WI38 (cell line): ENCODE results near the gene SRP54.

Source experiments
- H3K4me3 ChIP-seq: 2 replicates; pipeline ENCODE4 v1.5.1; 2011; ENCODE audit warnings: low read depth, mild to moderate bottlenecking, control low read depth, low read length
- TF ChIP-seq, protein P1 (sequence below): IDR thresholded peaks from 2 replicates; pipeline ENCODE4 v1.5.1; 2012; ENCODE audit warnings: low read depth, mild to moderate bottlenecking, control low read depth, low read length

The SRP54 gene

DNA sequence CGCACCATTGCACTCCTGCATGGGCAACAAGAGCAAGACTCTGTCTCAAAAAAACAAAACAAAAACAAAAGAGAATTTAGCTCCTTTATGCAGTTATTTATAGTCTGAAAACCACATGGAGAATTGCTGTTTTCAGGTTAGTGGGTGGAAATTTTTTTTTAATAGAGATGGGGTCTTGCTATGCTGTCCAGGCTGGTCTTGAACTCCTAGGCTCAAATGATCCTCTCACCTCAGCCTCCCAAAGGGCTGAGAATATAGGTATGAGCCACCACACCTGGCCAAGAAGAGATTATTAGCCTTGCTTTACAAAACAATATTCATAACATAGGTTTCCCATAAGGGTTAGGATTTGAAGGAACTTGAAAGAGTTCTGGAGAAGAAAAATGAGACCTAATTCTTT lies 12.1 kb upstream of the SRP54 start:
- TF ChIP-seq, protein P1, sequence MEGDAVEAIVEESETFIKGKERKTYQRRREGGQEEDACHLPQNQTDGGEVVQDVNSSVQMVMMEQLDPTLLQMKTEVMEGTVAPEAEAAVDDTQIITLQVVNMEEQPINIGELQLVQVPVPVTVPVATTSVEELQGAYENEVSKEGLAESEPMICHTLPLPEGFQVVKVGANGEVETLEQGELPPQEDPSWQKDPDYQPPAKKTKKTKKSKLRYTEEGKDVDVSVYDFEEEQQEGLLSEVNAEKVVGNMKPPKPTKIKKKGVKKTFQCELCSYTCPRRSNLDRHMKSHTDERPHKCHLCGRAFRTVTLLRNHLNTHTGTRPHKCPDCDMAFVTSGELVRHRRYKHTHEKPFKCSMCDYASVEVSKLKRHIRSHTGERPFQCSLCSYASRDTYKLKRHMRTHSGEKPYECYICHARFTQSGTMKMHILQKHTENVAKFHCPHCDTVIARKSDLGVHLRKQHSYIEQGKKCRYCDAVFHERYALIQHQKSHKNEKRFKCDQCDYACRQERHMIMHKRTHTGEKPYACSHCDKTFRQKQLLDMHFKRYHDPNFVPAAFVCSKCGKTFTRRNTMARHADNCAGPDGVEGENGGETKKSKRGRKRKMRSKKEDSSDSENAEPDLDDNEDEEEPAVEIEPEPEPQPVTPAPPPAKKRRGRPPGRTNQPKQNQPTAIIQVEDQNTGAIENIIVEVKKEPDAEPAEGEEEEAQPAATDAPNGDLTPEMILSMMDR: no peak

DNA sequence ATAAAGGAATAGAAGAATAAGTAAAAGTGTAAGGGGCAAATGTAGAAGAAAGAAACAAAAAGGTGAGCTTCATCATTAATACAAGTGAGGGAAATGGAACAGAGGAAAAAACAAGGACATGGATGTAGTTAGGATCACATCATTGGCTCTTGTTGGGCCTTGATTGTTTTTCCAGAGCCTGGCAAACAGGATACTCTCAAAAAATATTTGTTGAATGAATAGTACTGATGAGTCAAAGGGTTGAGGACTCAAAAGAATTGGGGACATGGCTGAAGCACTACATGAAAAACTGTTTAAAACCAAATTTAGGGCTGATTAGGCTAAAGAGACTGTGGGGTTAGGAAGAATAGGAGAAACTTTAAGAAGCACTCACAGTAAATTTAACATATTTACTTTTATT lies 11.4 kb upstream of the SRP54 start:
- TF ChIP-seq, protein P1: no peak
- H3K4me3 ChIP-seq: no peak overlapping the region

More for the DNA sequence above, 12.1 kb upstream of the SRP54 start:
- no peak overlapping the region for H3K4me3 ChIP-seq

DNA sequence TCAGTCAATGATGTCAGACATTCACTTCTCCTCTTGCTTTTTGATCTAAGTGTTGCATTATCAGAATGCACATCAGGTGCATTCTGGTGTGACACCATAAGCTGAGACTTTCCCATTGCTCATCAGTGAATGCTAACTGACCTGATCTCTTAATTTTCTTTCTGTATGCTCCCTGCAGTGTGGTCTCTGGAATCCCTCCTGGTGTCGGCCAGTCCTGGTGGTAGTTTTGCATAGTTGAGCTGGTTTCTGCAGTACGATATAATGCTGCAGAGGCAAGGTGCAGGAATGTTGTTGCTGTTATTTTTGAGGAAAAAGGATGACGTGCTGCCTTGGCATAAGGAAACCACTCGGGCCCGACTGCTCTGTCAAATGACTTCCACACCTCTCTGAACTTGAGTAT lies 11.0 kb upstream of the SRP54 start:
- TF ChIP-seq, protein P1: no peak
- H3K4me3 ChIP-seq: no peak overlapping the region

DNA sequence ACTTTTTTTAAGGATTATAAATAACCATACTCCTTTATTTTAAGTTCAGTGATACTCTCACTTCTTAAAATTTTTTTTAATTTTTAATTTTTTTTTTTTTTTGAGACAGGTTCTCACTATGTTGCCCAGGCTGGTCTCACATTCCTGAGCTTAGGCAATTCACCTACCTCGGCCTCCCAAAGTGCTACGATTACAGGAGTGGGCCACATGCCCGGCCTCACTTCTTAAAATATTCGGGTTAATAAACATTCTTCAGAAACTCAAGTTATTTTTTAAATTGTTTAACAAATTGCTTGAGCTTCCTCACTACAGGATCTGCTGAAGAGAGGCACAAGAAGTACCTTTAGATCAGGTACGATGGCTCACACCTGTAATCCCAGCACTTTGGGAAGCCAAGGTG lies 4.3 kb upstream of the SRP54 start:
- no peak overlapping the region for H3K4me3 ChIP-seq
- TF ChIP-seq, protein P1: no peak

DNA sequence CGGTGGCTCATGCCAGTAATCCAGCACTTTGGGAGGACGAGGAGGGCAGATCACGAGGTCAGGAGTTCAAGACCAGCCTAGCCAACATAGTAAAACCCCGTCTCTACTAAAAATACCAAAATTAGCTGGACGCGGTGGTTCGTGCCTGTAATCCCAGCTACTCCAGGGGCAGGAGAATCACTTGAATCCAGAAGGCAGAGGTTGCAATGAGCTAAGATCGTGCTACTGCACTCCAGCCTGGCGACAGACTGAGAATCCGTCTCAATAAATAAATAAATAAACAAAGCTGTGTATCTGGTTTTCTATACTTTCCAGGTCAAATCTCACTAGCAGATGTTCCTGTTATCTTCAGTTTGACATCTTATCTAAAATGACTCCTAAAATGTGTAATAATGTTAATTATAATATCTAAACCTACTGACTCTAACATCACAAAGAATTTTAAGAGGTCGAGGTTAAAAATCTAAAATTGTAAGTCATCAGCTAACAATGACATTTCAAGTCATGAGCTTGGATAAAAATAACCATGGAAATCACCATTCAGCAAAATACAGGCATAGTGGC lies 2.4 kb upstream of the SRP54 start:
- TF ChIP-seq, protein P1: no peak
- H3K4me3 ChIP-seq: peak overlapping the region; percentile 86

DNA sequence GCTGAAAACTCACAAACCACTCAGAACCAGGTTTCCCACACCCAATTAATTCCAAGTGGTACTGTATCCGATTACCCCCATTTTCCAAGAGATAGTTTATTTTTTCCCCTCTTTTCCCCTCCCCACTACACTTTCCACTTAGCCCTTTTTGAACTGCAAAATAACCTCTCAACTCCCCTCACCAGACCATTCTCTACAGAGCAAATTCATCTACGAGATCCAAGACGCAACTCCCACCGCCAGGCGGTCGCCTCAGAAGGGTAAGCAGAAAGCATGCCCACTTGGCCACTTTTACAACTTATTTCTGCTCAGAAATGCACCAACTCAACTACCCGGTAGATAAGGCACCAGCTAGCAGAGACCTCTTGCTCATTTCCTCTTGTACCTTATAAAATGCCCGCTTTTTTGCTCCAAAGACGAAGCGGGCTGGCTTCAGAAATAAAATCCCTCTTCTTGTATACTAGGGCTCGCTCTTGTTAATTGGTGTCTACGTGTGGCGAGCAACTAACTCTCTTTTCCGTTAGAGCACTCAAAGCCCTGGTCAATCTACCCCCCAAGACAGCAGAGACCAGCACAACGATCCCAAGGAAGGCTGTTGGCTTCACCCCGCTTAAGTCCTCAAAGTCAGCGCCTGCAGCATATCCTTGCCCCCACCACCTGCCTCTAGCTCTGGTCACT lies 910 bp upstream of the SRP54 start:
- peak overlapping the region; percentile 86 for H3K4me3 ChIP-seq
- TF ChIP-seq, protein P1: peak; percentile 29; the same call in 1 of the 2 replicates

DNA sequence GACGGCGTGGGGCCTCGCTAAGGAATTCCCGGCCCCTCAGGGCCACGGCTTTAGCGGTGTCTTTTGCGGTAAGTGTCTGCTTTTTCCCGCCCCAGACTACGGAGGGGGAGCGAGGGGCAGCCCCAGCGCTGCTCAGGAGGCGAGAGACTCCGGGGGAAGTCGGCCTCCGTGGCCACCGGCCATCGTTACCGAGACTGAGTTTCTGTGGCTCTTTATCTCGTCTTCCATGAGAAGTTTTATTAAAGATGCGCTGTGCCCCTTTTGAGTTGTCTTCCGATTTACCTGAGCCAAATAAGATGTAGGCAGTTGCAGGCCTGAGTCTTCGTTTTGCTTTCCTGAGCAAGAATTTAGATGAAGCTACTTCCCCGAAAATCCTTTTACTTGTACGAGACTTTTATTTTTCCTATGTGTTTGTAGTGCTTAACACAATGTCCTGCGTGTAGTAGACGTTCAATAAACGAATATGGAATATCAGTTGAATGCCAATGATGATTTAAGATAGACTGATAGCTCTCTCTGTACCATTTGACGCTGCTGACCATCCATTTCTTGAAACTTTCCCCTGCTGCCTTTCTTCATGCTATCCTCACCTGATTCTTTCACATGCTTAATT lies 462 bp downstream of the SRP54 start:
- TF ChIP-seq, protein P1: no peak
- H3K4me3 ChIP-seq: peak overlapping the region; percentile 86
